ENCODE measurements around the gene NR2F2. TPM values are rescaled to one million over a fixed set of nuclear protein-coding genes. Genes with fewer than 3 reads are reported as not detected.

NR2F2 gene
- total RNA-seq, 4 donors from 2014 or later = 10.5 to 21.5 (median 18.9) TPM

DNA sequence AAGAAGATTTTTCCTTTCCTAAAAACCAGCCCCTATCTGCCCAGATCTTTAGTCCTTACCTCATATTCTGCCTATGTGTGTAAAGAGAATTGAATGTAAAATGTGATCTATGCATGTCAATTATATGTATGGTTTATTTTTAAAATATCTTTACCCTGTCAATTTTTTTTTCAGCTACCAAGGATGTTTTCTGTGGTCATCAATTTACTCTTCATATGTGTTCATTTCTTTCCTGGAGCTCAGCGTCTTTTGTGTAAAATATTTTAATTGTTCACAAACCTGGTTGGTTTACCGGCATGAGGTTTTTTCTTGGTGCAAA lies 1.7 kb upstream of the NR2F2 start:
- TF ChIP-seq, protein P1, sequence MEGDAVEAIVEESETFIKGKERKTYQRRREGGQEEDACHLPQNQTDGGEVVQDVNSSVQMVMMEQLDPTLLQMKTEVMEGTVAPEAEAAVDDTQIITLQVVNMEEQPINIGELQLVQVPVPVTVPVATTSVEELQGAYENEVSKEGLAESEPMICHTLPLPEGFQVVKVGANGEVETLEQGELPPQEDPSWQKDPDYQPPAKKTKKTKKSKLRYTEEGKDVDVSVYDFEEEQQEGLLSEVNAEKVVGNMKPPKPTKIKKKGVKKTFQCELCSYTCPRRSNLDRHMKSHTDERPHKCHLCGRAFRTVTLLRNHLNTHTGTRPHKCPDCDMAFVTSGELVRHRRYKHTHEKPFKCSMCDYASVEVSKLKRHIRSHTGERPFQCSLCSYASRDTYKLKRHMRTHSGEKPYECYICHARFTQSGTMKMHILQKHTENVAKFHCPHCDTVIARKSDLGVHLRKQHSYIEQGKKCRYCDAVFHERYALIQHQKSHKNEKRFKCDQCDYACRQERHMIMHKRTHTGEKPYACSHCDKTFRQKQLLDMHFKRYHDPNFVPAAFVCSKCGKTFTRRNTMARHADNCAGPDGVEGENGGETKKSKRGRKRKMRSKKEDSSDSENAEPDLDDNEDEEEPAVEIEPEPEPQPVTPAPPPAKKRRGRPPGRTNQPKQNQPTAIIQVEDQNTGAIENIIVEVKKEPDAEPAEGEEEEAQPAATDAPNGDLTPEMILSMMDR (IDR thresholded peaks at IDR 0.05; ENCODE audit: low read depth) = no peak

- TF ChIP-seq, protein P1 (IDR thresholded peaks at IDR 0.05; ENCODE audit: low read depth) = no peak
These were observed 1.0 kb upstream of the NR2F2 start for GRCh38 chr15:96329403-96329981.

GRCh38 chr15:96330064-96330449 lies 443 bp upstream of the NR2F2 start:
- TF ChIP-seq, protein P1 (IDR thresholded peaks at IDR 0.05; ENCODE audit: low read depth) = no peak

- TF ChIP-seq, protein P1 (IDR thresholded peaks at IDR 0.05; ENCODE audit: low read depth) = no peak
These were observed 844 bp downstream of the NR2F2 start for GRCh38 chr15:96331144-96331944.

GRCh38 chr15:96331945-96332636 lies 1.6 kb downstream of the NR2F2 start:
- TF ChIP-seq, protein P1 (IDR thresholded peaks at IDR 0.05; ENCODE audit: low read depth) = no peak

DNA sequence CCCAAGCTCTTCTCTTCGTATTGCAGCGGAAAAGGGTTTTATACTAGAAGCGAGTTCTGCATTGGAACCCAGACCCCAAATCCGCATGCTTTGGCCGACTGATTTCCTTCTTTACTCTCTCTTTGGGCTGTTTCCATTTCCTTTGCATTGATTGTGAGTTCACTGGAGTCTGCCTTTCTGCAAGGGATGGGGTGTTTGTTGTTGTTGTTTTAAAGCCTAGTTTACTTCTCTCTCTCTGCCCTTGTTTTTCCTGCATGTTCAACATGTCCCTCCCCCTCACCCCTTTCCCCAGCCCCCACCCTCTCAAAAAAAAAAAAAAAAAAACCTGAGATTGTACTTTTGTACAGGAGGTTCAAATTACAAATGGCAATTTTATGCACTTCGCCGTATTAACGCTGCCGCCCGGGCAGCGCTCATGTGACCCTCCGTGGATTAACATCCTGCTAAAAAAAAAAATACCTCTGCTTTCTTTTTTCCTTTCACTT lies 2.2 kb downstream of the NR2F2 start:
- TF ChIP-seq, protein P1 (IDR thresholded peaks at IDR 0.05; ENCODE audit: low read depth) = no peak

Measured in subcutaneous adipose tissue (tissue), 4 donors.